ENCODE data around the gene APOL1.
"Not testable (repeated sequence)": the region's sequence is repeated elsewhere in the genome, so short reads cannot be mapped to it uniquely, and the experiment has no call there.

The APOL1 gene

DNA sequence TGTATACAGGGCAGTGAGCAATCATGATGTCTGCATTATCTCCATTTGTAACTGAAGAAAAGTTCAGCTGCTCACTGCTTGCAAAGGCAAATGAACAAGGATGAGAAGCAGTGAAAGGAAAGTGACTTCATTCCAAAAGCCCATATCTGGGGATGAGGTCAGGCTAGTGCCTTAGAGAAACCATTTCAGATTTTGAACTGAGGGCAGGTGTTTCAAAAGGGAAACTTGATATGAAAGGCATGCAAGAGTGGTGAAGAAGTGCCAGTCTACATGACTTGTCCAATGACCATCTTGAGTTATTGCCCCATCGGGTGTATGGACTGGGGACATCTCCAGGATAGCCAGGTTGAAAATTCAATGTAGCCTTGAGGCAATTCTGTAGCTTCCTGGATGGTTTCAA is 44.0 kb upstream of the APOL1 start:
- no peak for DNase-seq (ENCODE audit: low read depth in 2 of 2)
- H3K4me3 ChIP-seq (replicated peaks in 1 of 2; ENCODE audit: low read depth in 2 of 2, low read length in 2 of 2) = no peak overlapping the region
- TF ChIP-seq, protein P1, sequence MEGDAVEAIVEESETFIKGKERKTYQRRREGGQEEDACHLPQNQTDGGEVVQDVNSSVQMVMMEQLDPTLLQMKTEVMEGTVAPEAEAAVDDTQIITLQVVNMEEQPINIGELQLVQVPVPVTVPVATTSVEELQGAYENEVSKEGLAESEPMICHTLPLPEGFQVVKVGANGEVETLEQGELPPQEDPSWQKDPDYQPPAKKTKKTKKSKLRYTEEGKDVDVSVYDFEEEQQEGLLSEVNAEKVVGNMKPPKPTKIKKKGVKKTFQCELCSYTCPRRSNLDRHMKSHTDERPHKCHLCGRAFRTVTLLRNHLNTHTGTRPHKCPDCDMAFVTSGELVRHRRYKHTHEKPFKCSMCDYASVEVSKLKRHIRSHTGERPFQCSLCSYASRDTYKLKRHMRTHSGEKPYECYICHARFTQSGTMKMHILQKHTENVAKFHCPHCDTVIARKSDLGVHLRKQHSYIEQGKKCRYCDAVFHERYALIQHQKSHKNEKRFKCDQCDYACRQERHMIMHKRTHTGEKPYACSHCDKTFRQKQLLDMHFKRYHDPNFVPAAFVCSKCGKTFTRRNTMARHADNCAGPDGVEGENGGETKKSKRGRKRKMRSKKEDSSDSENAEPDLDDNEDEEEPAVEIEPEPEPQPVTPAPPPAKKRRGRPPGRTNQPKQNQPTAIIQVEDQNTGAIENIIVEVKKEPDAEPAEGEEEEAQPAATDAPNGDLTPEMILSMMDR (IDR thresholded peaks at IDR 0.05; ENCODE audit: low read depth, low read length) = no peak

DNA sequence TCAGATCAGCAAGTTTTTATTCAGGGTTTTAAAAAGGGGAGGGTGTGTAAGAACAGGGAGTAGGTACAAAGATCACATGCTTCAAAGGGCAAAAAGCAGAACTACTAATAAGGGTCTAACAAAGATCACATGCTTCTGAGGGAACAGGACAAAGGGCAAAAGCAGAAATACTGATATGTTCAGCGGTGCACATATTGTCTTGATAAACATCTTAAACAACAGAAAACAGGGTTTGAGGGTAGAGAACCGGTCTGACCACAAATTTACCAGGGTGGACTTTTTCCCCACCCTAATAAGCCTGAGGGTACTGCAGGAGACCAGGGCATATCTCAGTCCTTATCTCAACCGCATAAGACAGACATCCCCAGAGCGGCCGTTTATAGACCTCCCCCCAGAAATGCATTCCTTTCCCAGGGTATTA is 43.4 kb upstream of the APOL1 start:
- DNase-seq (ENCODE audit: low read depth in 2 of 2); H3K4me3 ChIP-seq (replicated peaks in 1 of 2; ENCODE audit: low read depth in 2 of 2, low read length in 2 of 2): not testable (repeated sequence)

DNA sequence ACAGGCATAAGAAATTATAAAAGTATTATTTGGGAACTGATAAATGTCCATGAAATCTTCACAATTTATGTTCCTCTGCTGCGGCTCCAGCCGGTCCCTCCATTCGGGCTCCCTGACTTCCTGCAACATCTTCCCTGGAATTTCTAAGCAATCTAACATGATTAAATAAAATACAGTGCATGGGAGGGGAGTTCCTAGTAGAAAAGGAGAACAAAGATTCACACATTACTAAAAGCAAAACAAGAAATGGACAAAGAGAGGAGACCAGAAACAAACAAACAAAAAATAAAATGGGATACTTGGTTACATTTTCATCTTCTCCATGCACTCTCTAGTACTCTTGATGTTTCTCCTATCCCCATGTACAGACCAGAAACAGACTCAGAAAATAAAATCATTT is 42.7 kb upstream of the APOL1 start:
- TF ChIP-seq, protein P1 (IDR thresholded peaks at IDR 0.05; ENCODE audit: low read depth, low read length) = no peak
- H3K4me3 ChIP-seq (replicated peaks in 1 of 2; ENCODE audit: low read depth in 2 of 2, low read length in 2 of 2) = no peak overlapping the region
- no peak for DNase-seq (ENCODE audit: low read depth in 2 of 2)

DNA sequence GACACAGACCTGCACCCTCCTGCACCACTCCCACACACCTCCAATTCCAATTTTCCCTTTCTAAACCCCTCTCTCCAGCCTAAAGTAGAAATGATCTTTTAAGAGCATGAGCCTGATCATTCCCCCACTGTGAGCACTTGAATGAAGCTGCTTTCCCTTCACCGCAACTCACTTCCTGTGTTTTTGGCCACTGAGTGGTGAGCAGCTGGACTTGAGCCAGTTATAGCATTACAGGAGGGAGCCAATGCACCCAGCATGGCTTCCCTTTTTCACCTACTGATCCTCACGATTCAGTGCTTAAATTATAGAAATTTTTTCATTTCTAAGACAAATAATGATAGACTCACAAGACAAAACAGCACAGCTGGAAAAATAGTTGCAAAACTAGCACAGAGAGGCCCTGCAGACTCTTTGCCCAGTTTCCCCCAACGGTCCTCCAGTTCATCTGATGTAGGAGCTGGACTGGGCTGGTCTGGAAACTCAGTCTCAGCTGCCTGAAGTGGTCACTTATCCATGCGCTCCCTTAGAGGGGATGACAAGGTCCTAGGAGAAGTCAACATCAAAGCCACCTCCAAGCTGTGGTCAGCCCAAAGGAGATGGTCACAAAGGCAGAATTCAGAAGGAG is 41.6 kb upstream of the APOL1 start:
- no peak overlapping the region for H3K4me3 ChIP-seq (replicated peaks in 1 of 2; ENCODE audit: low read depth in 2 of 2, low read length in 2 of 2)
- TF ChIP-seq, protein P1 (IDR thresholded peaks at IDR 0.05; ENCODE audit: low read depth, low read length) = no peak
- peak; percentile 65 to 67 for DNase-seq (ENCODE audit: low read depth in 2 of 2)

DNA sequence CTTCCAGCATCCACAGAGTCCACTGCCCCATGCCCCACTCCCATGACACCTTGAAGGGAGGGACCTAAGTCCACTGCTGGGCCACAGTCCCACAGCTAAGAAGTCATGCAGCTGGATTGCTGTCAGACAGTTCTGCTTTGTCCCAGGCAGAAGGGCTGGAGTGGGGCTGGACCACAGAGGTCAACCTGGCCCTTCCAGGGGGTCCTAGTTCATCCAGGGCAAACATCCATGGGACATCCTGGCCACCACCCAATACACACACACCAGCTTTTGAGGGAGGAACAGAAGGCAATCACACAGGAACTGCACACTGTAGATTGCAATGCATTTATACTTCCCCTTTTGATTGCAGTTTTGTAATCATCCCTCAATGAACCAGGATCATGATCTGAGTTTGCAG is 40.0 kb upstream of the APOL1 start:
- TF ChIP-seq, protein P1 (IDR thresholded peaks at IDR 0.05; ENCODE audit: low read depth, low read length) = no peak
- H3K4me3 ChIP-seq (replicated peaks in 1 of 2; ENCODE audit: low read depth in 2 of 2, low read length in 2 of 2) = no peak overlapping the region
- no peak for DNase-seq (ENCODE audit: low read depth in 2 of 2)

DNA sequence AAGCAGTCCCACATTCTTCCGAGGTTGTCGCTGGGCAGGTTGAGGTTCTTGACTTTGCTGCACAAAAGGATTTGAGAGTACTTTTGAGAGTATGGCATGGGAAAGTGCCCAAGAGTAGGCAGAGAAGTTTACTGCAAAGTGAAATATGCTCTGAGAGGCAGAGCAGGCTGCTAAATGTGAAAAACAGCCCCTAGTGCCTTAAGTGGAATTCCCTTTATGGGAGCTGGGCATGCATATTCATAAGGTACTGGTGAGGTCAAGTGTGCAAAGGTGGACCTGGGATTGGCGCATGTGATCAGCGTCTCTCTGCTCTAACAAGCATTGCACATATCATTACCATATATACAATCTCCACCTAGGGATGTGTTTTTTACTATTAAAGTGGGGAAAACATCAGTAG is 39.3 kb upstream of the APOL1 start:
- TF ChIP-seq, protein P1 (IDR thresholded peaks at IDR 0.05; ENCODE audit: low read depth, low read length) = no peak
- DNase-seq (ENCODE audit: low read depth in 2 of 2) = no peak
- no peak overlapping the region for H3K4me3 ChIP-seq (replicated peaks in 1 of 2; ENCODE audit: low read depth in 2 of 2, low read length in 2 of 2)

DNA sequence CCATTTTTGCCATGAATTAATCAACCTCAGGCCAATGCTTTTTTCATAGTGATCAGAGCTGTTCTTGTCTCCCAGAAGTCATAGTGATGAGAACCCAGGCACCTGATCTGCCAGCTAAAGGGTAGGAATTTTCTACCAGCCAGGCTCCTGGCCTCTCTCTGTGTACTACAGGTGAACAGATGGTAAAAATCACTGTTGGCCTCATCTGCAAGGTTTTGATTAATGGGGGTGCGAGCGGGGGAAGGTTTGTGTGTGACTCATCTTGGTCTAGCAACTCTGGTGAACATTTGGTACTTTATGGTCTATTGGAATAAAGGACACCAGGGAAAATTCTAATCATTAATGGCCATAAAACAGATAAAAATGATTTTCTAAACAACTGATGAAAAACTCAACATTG is 37.0 kb upstream of the APOL1 start:
- H3K4me3 ChIP-seq (replicated peaks in 1 of 2; ENCODE audit: low read depth in 2 of 2, low read length in 2 of 2) = no peak overlapping the region
- no peak for DNase-seq (ENCODE audit: low read depth in 2 of 2)
- TF ChIP-seq, protein P1 (IDR thresholded peaks at IDR 0.05; ENCODE audit: low read depth, low read length) = no peak
